Mucosa of stomach (tissue), 1 donor: ENCODE results near the gene MAGOHB.

Experiments
- H3K27me3 ChIP-seq: one replicate; pipeline ENCODE4 v1.7.0; 2013; ENCODE audit warnings: mild to moderate bottlenecking, low read length; ENCODE audit not compliant: control insufficient read depth, insufficient read depth
- H3K36me3 ChIP-seq: one replicate; pipeline ENCODE4 v1.7.0; 2013; ENCODE audit warnings: low read length; ENCODE audit not compliant: control insufficient read depth, insufficient read depth
- H3K4me1 ChIP-seq: one replicate; pipeline ENCODE4 v1.7.0; 2013; ENCODE audit warnings: mild to moderate bottlenecking, low read length; ENCODE audit not compliant: control insufficient read depth, insufficient read depth
- H3K4me3 ChIP-seq: one replicate; pipeline ENCODE4 v1.7.0; 2013; ENCODE audit warnings: low read length
- H3K9ac ChIP-seq: one replicate; pipeline ENCODE4 v1.7.0; 2013; ENCODE audit warnings: mild to moderate bottlenecking, low read length, moderate library complexity
- H3K9me3 ChIP-seq: one replicate; pipeline ENCODE4 v1.7.0; 2013; ENCODE audit warnings: mild to moderate bottlenecking, low read length, moderate library complexity; ENCODE audit not compliant: control insufficient read depth
- donor health status: Pancreatic carcinoma.

Gene MAGOHB

DNA sequence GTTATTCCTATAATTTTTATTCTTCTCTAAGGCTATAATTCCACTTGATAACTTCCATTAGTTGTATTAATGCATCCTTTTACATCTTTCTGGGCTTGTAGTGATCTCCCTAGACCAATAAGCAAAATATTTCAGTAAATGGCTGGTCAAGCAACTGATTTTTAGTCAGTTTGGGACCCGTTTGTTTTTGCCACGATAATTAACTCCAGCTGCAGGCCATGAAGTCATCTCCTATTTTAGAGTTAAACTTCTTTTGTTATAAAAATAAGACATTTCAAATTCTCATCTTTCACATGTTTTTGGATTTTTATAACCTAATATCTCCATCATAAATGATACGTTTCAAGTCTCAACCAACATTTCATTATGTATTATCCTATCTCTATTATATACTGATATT, 49.4 kb downstream of the MAGOHB start:
- Histone ChIP-seq H3K36me3 (no peaks in the 10 kb centered on the region), H3K27me3 (no peaks in the 10 kb centered on the region), H3K4me1 (no peaks in the 10 kb centered on the region), H3K4me3 (no peak overlapping the region), H3K9ac (no peak overlapping the region), H3K9me3 (no peaks in the 10 kb centered on the region)

- no peaks in the 10 kb centered on the region for H3K36me3 ChIP-seq
- H3K27me3 ChIP-seq, result no peaks in the 10 kb centered on the region
- no peaks in the 10 kb centered on the region for H3K9me3 ChIP-seq
- H3K9ac ChIP-seq, result no peak overlapping the region
- H3K4me1 ChIP-seq, result no peaks in the 10 kb centered on the region
- H3K4me3 ChIP-seq, result no peak overlapping the region
Measured at GRCh38 chr12:10563002-10563401, 50.4 kb downstream of the MAGOHB start.

- no peaks in the 10 kb centered on the region for H3K4me1 ChIP-seq
- no peak overlapping the region for H3K9ac ChIP-seq
- H3K4me3 ChIP-seq, result no peak overlapping the region
- no peaks in the 10 kb centered on the region for H3K27me3 ChIP-seq
- no peaks in the 10 kb centered on the region for H3K9me3 ChIP-seq
- no peaks in the 10 kb centered on the region for H3K36me3 ChIP-seq
Measured at GRCh38 chr12:10562306-10562933, 51.0 kb downstream of the MAGOHB start.

- H3K4me3 ChIP-seq, result no peak overlapping the region
Measured at GRCh38 chr12:10559244-10559643, 54.2 kb downstream of the MAGOHB start.

GRCh38 chr12:10558789-10559188, 54.6 kb downstream of the MAGOHB start:
- H3K4me3 ChIP-seq, result no peak overlapping the region
- no peaks in the 10 kb centered on the region for H3K9me3 ChIP-seq
- no peaks in the 10 kb centered on the region for H3K4me1 ChIP-seq
- H3K27me3 ChIP-seq, result no peaks in the 10 kb centered on the region
- no peak overlapping the region for H3K9ac ChIP-seq
- H3K36me3 ChIP-seq, result no peaks in the 10 kb centered on the region

More at GRCh38 chr12:10559244-10559643, 54.2 kb downstream of the MAGOHB start:
- no peaks in the 10 kb centered on the region for H3K27me3 ChIP-seq
- no peak overlapping the region for H3K9ac ChIP-seq
- no peaks in the 10 kb centered on the region for H3K36me3 ChIP-seq
- no peaks in the 10 kb centered on the region for H3K4me1 ChIP-seq
- H3K9me3 ChIP-seq, result no peaks in the 10 kb centered on the region

DNA sequence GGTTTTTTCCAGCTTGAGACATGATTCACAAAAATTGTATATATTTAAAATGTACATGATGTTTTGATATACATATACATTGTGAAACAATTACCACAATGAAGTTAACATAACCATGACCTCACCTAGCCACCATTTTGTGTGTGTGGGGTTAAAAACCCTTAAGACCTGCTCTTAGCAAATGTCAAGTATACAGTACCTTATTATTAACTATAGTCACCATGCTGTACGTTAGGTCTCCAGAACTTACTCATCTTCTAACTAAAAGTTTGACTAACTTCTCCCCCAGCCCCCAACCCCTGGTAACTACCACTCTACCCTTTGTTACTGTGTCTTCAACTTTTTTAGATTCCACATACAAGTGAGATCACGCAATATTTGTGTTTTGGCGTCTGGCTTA, 55.1 kb downstream of the MAGOHB start:
- H3K4me1 ChIP-seq, result no peaks in the 10 kb centered on the region
- H3K27me3 ChIP-seq, result no peaks in the 10 kb centered on the region
- H3K9ac ChIP-seq, result no peak overlapping the region
- H3K4me3 ChIP-seq, result no peak overlapping the region
- no peaks in the 10 kb centered on the region for H3K36me3 ChIP-seq
- no peaks in the 10 kb centered on the region for H3K9me3 ChIP-seq

DNA sequence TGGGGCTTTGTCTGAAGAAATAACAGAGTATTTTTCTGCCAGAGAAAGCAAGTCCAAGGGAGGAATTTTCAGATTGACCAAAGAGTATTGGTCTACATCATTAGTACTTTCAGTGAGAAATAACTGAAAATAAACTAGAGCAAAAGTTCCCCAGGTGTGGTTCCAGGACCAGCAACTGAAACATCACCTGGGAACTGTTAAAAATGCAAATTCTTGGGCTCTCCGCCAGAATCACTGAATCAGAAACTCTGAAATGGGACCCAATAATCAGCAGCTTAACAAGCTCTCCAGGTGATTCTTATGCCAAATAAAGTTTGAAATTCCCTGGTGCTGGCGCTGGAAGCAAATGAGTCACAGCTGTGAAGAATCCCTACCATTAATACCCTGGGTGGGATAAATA, 55.6 kb downstream of the MAGOHB start:
- H3K36me3 ChIP-seq, result no peaks in the 10 kb centered on the region
- H3K9me3 ChIP-seq, result no peaks in the 10 kb centered on the region
- no peaks in the 10 kb centered on the region for H3K4me1 ChIP-seq
- no peak overlapping the region for H3K9ac ChIP-seq
- H3K4me3 ChIP-seq, result no peak overlapping the region
- no peaks in the 10 kb centered on the region for H3K27me3 ChIP-seq

DNA sequence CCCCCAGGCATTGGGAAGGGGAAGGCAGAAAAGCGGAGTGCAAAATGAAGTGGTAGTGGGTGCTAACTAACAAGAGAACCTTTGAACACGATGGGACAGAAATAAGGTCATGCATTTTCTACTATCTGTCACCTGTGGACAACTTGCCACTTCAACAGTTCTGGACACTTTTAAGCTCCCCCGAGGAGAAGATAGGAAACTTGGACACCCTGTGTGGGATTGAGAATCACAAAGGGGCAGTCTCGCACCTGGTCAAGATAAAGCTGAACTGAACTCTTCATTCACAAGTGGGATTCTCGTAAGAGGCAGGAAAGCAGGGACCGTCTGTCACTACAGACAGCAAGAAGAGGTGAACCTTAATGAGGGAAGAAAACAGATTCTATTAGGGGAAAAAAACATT, 56.1 kb downstream of the MAGOHB start:
- H3K9me3 ChIP-seq, result no peaks in the 10 kb centered on the region
- no peaks in the 10 kb centered on the region for H3K36me3 ChIP-seq
- H3K27me3 ChIP-seq, result no peaks in the 10 kb centered on the region
- H3K9ac ChIP-seq, result no peak overlapping the region
- H3K4me3 ChIP-seq, result no peak overlapping the region
- H3K4me1 ChIP-seq, result no peaks in the 10 kb centered on the region

DNA sequence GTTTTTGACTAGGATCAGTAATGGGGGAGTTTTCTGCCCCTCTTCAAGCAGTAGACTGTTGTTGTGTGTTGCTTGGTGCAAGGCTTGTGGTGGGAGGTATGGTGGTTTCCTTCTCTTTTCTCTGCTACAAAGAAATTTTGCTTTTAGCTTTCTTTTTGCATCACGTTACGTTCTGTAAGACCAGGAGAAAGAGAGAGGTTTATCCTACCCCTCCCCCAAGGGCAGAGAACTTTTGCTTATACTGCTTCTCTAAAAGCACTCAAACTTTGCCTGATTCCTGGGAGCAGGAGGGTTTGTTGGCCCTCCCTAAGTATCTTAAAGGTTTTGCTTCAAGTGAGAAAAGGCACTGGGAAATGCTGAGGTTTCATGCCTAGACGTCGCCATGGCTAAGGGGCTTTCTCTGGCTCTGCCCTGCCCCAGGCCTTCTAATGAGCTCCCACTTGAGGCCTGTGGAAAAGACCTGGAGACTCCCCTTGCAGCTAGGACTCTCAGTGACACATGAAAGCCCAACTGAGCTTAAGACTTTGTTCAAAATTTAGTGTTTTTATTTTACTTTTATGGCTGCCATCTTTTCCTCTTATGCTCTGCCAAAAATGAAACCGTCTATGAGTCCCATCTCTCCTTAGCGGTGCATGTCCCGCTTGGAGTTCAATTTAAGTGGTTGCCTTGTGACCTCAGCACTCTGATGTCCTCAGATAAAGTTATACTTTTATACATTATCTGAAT, 58.5 kb downstream of the MAGOHB start:
- Histone ChIP-seq H3K9me3 (no peaks in the 10 kb centered on the region), H3K4me3 (no peak overlapping the region), H3K4me1 (no peaks in the 10 kb centered on the region), H3K9ac (no peak overlapping the region), H3K27me3 (no peaks in the 10 kb centered on the region), H3K36me3 (no peaks in the 10 kb centered on the region)

DNA sequence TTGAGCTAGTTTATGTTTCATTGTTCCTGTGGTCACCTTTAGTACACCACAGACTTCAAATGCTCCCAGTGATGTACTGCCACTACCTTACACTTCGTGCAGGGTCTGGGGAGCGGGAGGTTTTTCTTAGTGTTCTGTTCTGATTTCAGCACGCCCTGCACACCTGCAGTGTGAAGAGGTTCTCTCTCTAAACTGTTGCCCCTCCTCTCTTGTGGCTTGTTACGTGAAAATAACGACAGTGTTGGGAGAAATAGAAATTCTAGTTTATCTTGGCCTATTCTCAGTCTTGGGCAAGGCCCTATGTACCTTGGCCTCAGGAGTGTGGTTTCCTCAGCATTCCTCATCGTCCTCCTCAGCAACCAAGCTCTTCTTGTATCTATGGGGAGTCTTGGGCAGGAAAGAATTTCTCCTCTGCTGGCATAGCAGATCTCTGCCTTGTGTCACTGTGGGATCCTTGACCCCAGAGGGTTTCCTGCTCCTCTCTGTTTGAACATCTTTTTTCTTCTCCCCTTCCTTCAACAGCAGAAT, 59.1 kb downstream of the MAGOHB start:
- Histone ChIP-seq H3K4me3 (no peak overlapping the region), H3K27me3 (no peaks in the 10 kb centered on the region), H3K9me3 (no peaks in the 10 kb centered on the region), H3K9ac (no peak overlapping the region), H3K4me1 (no peaks in the 10 kb centered on the region), H3K36me3 (no peaks in the 10 kb centered on the region)
